H1 (cell line): ENCODE measurements around the gene PPP1R1B. TPM values are rescaled to one million over a fixed set of nuclear protein-coding genes. Genes with fewer than 3 reads are reported as not detected.

Experiments used
- CTCF ChIA-PET: fragments of 300-600 bp; sonication (Branson Sonifier 250); formaldehyde crosslinking; loops from one replicate; lab custom pipeline; 2021; ENCODE audit not compliant: partially characterized antibody; lab: Charles Lee
- POLR2A ChIA-PET: fragments of 300-600 bp; sonication (Branson Sonifier 250); formaldehyde crosslinking; loops from one replicate; lab custom pipeline; 2021; ENCODE audit warnings: inconsistent platforms; ENCODE audit not compliant: partially characterized antibody; lab: Charles Lee
- DNase-seq, 2 experiments: peaks; one replicate each; pipeline versions ENCODE4 v3.0.0 to v3.0.0-alpha.2; 2010 to 2022; ENCODE audit warnings: low spot score in 2 of 2, low read depth in 1 of 2, mixed read lengths in 1 of 2
- FAIRE-seq: peaks from 2 replicates; lab custom pipeline; 2011; peaks lifted over from hg19 to GRCh38; lab: Jason Lieb, UNC
- H2AFZ ChIP-seq: 2 replicates; pipeline ENCODE4 v1.8.1; 2012; ENCODE audit warnings: low read length, inconsistent platforms
- H2AK5ac ChIP-seq: 2 replicates; pipeline ENCODE4 v1.6.1; 2013; ENCODE audit warnings: low read depth, low read length
- H2BK120ac ChIP-seq: replicated peaks from 2 replicates; pipeline ENCODE3; 2013; ENCODE audit warnings: low read depth, low read length, inconsistent platforms
- H2BK12ac ChIP-seq: 2 replicates; pipeline ENCODE4 v1.6.1; 2013; ENCODE audit warnings: low read depth, low read length
- H2BK15ac ChIP-seq: 2 replicates; pipeline ENCODE4 v1.6.1; 2013; ENCODE audit warnings: low read length
- H2BK20ac ChIP-seq: 2 replicates; pipeline ENCODE4 v1.6.1; 2013; ENCODE audit warnings: low read length
- H2BK5ac ChIP-seq: 2 replicates; pipeline ENCODE4 v1.6.1; 2013; ENCODE audit warnings: low read depth, low read length
- H3K14ac ChIP-seq: 2 replicates; pipeline ENCODE4 v1.6.1; 2013; ENCODE audit warnings: inconsistent platforms; ENCODE audit not compliant: insufficient read length
- H3K18ac ChIP-seq: 2 replicates; pipeline ENCODE4 v1.6.1; 2013; ENCODE audit warnings: low read length; ENCODE audit errors: extremely low read depth
- H3K23ac ChIP-seq: 2 replicates; pipeline ENCODE4 v1.6.1; 2013; ENCODE audit warnings: inconsistent platforms; ENCODE audit not compliant: insufficient read length
- H3K23me2 ChIP-seq: 2 replicates; pipeline ENCODE4 v1.6.1; 2013; ENCODE audit warnings: low read depth, low read length
- H3K27ac ChIP-seq: 2 replicates; pipeline ENCODE4 v1.6.1; 2011; ENCODE audit warnings: low read depth, low read length, inconsistent platforms
- H3K27me3 ChIP-seq, 4 experiments: replicated peaks in 1 of 4; 1 replicate in 1 of 4; 2 replicates in 3 of 4; pipeline versions ENCODE4 v1.6.1 to v1.8.1; 2011 to 2013; ENCODE audit warnings: low read length in 3 of 4, mild to moderate bottlenecking in 3 of 4, inconsistent platforms in 2 of 4, mixed read lengths in 2 of 4, moderate library complexity in 1 of 4; ENCODE audit not compliant: control insufficient read depth in 3 of 4, insufficient read depth in 3 of 4; ENCODE audit errors: extremely low read depth in 1 of 4
- H3K36me3 ChIP-seq, 4 experiments: 2 replicates each; pipeline versions ENCODE4 v1.6.1 to v1.8.1; 2011 to 2013; ENCODE audit warnings: mild to moderate bottlenecking in 4 of 4, low read length in 3 of 4, moderate library complexity in 2 of 4, control low read depth in 1 of 4, inconsistent platforms in 1 of 4; ENCODE audit not compliant: insufficient read depth in 4 of 4, control insufficient read depth in 2 of 4
- H3K4ac ChIP-seq: replicated peaks from 2 replicates; pipeline ENCODE3; 2013; ENCODE audit warnings: low read length, low read depth, mixed read lengths, inconsistent platforms; ENCODE audit not compliant: insufficient read length
- H3K4me1 ChIP-seq, 4 experiments: replicated peaks in 1 of 4; 1 replicate in 1 of 4; 2 replicates in 3 of 4; pipeline versions ENCODE4 v1.6.1 to v1.8.1; 2011 to 2013; ENCODE audit warnings: low read length in 3 of 4, inconsistent platforms in 2 of 4, mixed read lengths in 1 of 4; ENCODE audit not compliant: insufficient read depth in 4 of 4, control insufficient read depth in 3 of 4
- H3K4me2 ChIP-seq, 2 experiments: 2 replicates each; pipeline versions ENCODE4 v1.6.1 to v1.8.1; 2011 to 2013; ENCODE audit warnings: low read depth in 2 of 2, low read length in 2 of 2, control low read depth in 1 of 2, inconsistent platforms in 1 of 2, mild to moderate bottlenecking in 1 of 2; ENCODE audit not compliant: insufficient read depth in 1 of 2
- H3K4me3 ChIP-seq, 4 experiments: fragments of 200-600, 300-600 bp in 1 of 4; sonication (generic), shearing (Covaris generic), sonication (Bioruptor Twin) in 1 of 4; 2 replicates each; pipeline versions ENCODE4 v1.5.1 to v1.8.1; 2011 to 2016; ENCODE audit warnings: low read length in 4 of 4, low read depth in 3 of 4, control low read depth in 2 of 4, inconsistent platforms in 2 of 4, mild to moderate bottlenecking in 2 of 4, mixed read lengths in 1 of 4, moderate library complexity in 1 of 4; ENCODE audit not compliant: insufficient read depth in 2 of 4; ENCODE audit errors: extremely low read depth in 1 of 4
- H3K56ac ChIP-seq: replicated peaks from 2 replicates; pipeline ENCODE3; 2013; ENCODE audit warnings: low read depth, mild to moderate bottlenecking, mixed read lengths, low read length, inconsistent platforms; ENCODE audit not compliant: insufficient read length
- H3K79me1 ChIP-seq: 2 replicates; pipeline ENCODE4 v1.6.1; 2013; ENCODE audit warnings: low read depth, low read length, control low read depth
- H3K79me2 ChIP-seq, 2 experiments: 2 replicates each; pipeline versions ENCODE4 v1.6.1 to v1.8.1; 2012 to 2013; ENCODE audit warnings: low read length in 2 of 2, mild to moderate bottlenecking in 2 of 2, inconsistent platforms in 1 of 2; ENCODE audit not compliant: insufficient read depth in 2 of 2, control insufficient read depth in 1 of 2
- H3K9ac ChIP-seq, 4 experiments: replicated peaks in 1 of 4; 1 replicate in 1 of 4; 2 replicates in 3 of 4; pipeline versions ENCODE4 v1.6.1 to v1.8.1; 2011 to 2013; ENCODE audit warnings: low read depth in 3 of 4, low read length in 3 of 4, control low read depth in 2 of 4, mild to moderate bottlenecking in 2 of 4, moderate library complexity in 2 of 4, inconsistent platforms in 1 of 4; ENCODE audit errors: extremely low read depth in 1 of 4
- H3K9me3 ChIP-seq, 2 experiments: 2 replicates each; pipeline versions ENCODE4 v1.6.1 to v1.8.1; 2012 to 2013; ENCODE audit warnings: mild to moderate bottlenecking in 2 of 2, moderate library complexity in 2 of 2, control low read depth in 1 of 2, inconsistent platforms in 1 of 2, low read depth in 1 of 2, low read length in 1 of 2, mixed read lengths in 1 of 2; ENCODE audit not compliant: insufficient read depth in 2 of 2
- H4K20me1 ChIP-seq, 2 experiments: replicated peaks in 1 of 2; 2 replicates each; pipeline versions ENCODE3 to v1.8.1; 2011 to 2013; ENCODE audit warnings: inconsistent platforms in 2 of 2, low read length in 2 of 2, mild to moderate bottlenecking in 1 of 2; ENCODE audit not compliant: insufficient read depth in 2 of 2, control insufficient read depth in 1 of 2
- H4K5ac ChIP-seq: 2 replicates; pipeline ENCODE4 v1.6.1; 2013; ENCODE audit warnings: low read length, low read depth, mixed read lengths, inconsistent platforms; ENCODE audit not compliant: insufficient read length
- H4K8ac ChIP-seq: 2 replicates; pipeline ENCODE4 v1.8.0; 2013; ENCODE audit warnings: mild to moderate bottlenecking, moderate library complexity, low read length, inconsistent platforms; ENCODE audit not compliant: insufficient read depth; ENCODE audit errors: extremely low read depth
- H4K91ac ChIP-seq: replicated peaks from 2 replicates; pipeline ENCODE3; 2013; ENCODE audit warnings: low read length, mixed read lengths, inconsistent platforms; ENCODE audit not compliant: insufficient read length
- ATF2 ChIP-seq: IDR thresholded peaks from 2 replicates; pipeline ENCODE4 v1.6.1; 2012; ENCODE audit warnings: low read length, inconsistent platforms
- E2F6 ChIP-seq: IDR thresholded peaks from 2 replicates; pipeline ENCODE4 v1.6.1; 2012; ENCODE audit warnings: inconsistent platforms
- EZH2 ChIP-seq: fragments of 200-600 bp; sonication (generic); IDR thresholded peaks from 2 replicates; pipeline ENCODE4 v1.7.1; 2012; ENCODE audit warnings: low read depth, mild to moderate bottlenecking, moderate library complexity, low read length, inconsistent platforms; ENCODE audit not compliant: severe bottlenecking
- NANOG ChIP-seq: IDR thresholded peaks from 2 replicates; pipeline ENCODE4 v1.6.1; 2011; ENCODE audit warnings: low read length, low read depth, mild to moderate bottlenecking, inconsistent platforms; ENCODE audit not compliant: insufficient read depth, poor library complexity, severe bottlenecking
- PHF8 ChIP-seq: fragments of 200-600 bp; sonication (generic); conservative IDR thresholded peaks from 2 replicates; pipeline ENCODE4 v1.7.1; 2012; ENCODE audit warnings: low read depth, mild to moderate bottlenecking, inconsistent platforms, low read length, moderate library complexity
- POLR2A ChIP-seq, 2 experiments: IDR thresholded peaks; 1 replicate in 1 of 2; 2 replicates in 1 of 2; pipeline ENCODE4 v1.6.1; 2011; ENCODE audit warnings: low read depth in 2 of 2, low read length in 2 of 2, mild to moderate bottlenecking in 2 of 2; ENCODE audit errors: control extremely low read depth in 1 of 2
- POLR2AphosphoS5 ChIP-seq: IDR thresholded peaks from 2 replicates; pipeline ENCODE4 v1.6.1; 2011; ENCODE audit warnings: low read depth, low read length
- TBP ChIP-seq: IDR thresholded peaks from 2 replicates; pipeline ENCODE4 v1.6.1; 2011; ENCODE audit warnings: low read depth, low read length, improper control_type of control experiment
- WGBS, 2 experiments: shearing (Covaris generic) in 1 of 2; methylation state at CpG; one replicate each; pipeline versions ENCODE4 v1.1.6 to v1.1.7; 2013 to 2015; ENCODE audit warnings: low lambda C conversion rate in 2 of 2, mixed read lengths in 2 of 2, inconsistent platforms in 1 of 2, low coverage in 1 of 2, missing lambda C conversion rate in 1 of 2; ENCODE audit not compliant: insufficient replicate concordance in 2 of 2, insufficient coverage in 1 of 2, insufficient read length in 1 of 2; ENCODE audit errors: extremely low coverage in 1 of 2, missing lambda C conversion rate in 1 of 2; 5-methylcytosine and 5-hydroxymethylcytosine counted together
- polyA plus RNA-seq, 7 experiments: library from polyadenylated mRNA; depleted of rRNA in 3 of 7; stranded (reverse) in 5 of 7; unstranded in 2 of 7; fragments of >200 nt in 5 of 7; fragments of 200-250 nt in 2 of 7; gene quantifications; 1 replicate in 5 of 7; 2 replicates in 1 of 7; 4 replicates in 1 of 7; pipeline versions ENCODE4 v1.2.1 to v1.2.3, GENCODE V29; 2011 to 2013; ENCODE audit warnings: missing spikeins in 2 of 7, mixed read lengths in 2 of 7
- total RNA-seq: library from RNA; stranded (reverse); fragmentation: NEBNext Ultra II Directional; extraction: Animal tissue kit (Norgen Biotek cat#: 25700); gene quantifications from 2 replicates; pipeline ENCODE4 v1.2.1, GENCODE V29; 2021

The PPP1R1B gene
- total and polyA plus RNA-seq, 2 of the 8 experiments (the other 6 are each of a cell fraction or from before 2014, with no cell fraction given) = 10.7 to 22.3 TPM

- CTCF ChIA-PET = interaction anchor here (1.2 to 49.2 kb wide), 7 partner anchors 7 to 474 kb away, joined by 3 to 1885 read pairs (median 9); partner anchors contain the start of genes ERBB2, PGAP3, PNMT and PPP1R1B
- no peak for FAIRE-seq
- peaks cover 1 to 6% of the 10 kb centered on the region in 2 experiments for H4K20me1 ChIP-seq
- TF ChIP-seq ATF2 (no peak), PHF8 (no peak), NANOG (no peak), E2F6 (no peak), POLR2A (IDR thresholded peaks at IDR 0.05; ENCODE audit: control extremely low read depth in 1 of 2, low read depth in 2 of 2, low read length in 2 of 2) (no peak), TBP (no peak), POLR2AphosphoS5 (no peak), EZH2 (no peak)
Observed at GRCh38 chr17:39648616-39649366, 22.0 kb downstream of the PPP1R1B start.

More at GRCh38 chr17:39648616-39649366, 22.0 kb downstream of the PPP1R1B start:
- 0 out of 2 replicates have a peak overlapping the region, but pooled peaks have one; percentile 50 for H2BK20ac ChIP-seq
- no peak overlapping the region for H4K8ac ChIP-seq
- no peak overlapping the region for H3K4ac ChIP-seq
- no peak overlapping the region for H2BK15ac ChIP-seq
- peaks cover 11 to 28% (median 24%) of the 10 kb centered on the region in 4 experiments for H3K4me1 ChIP-seq
- H3K14ac ChIP-seq = no peak overlapping the region
- H3K18ac ChIP-seq = no peak overlapping the region
- no peak overlapping the region for H3K56ac ChIP-seq
- no peak overlapping the region for H2AFZ ChIP-seq
- no peak overlapping the region for H3K4me3 ChIP-seq
- H3K23ac ChIP-seq = no peak overlapping the region
- DNase-seq = no peak
- H2BK12ac ChIP-seq = no peak overlapping the region
- peaks cover 7% of the 10 kb centered on the region for H3K79me1 ChIP-seq
- no peaks in the 10 kb centered on the region for H3K36me3 ChIP-seq
- H3K27ac ChIP-seq = no peak overlapping the region
- peaks cover 0 to 18% of the 10 kb centered on the region in 2 experiments; a peak in 1 of 4 replicates for H3K79me2 ChIP-seq
- no peak overlapping the region for H2BK120ac ChIP-seq
- H2BK5ac ChIP-seq = peak overlapping the region; percentile 2; the same call in 1 of the 2 replicates
- no peak overlapping the region for H2AK5ac ChIP-seq
- H4K91ac ChIP-seq = no peak overlapping the region
- H3K4me2 ChIP-seq = no peak overlapping the region
- H3K9ac ChIP-seq = no peak overlapping the region; a peak in 1 of 7 replicates
- H3K27me3 ChIP-seq = no peaks in the 10 kb centered on the region
- H3K23me2 ChIP-seq = no peaks in the 10 kb centered on the region; the same call in none of the 2 replicates
- 88% methylated on average over 14 of the region's 15 CpGs; no CpG with 5 or more reads in 1 of the 2 experiments for WGBS, 2 experiments
- POLR2A ChIA-PET = interaction anchor here (1.4 to 7.7 kb wide), 4 partner anchors 9 to 39 kb away, joined by 4 to 39 read pairs (median 18); partner anchors contain the start of gene PGAP3
- no peaks in the 10 kb centered on the region for H3K9me3 ChIP-seq
- no peak overlapping the region for H4K5ac ChIP-seq
